Stomach (tissue), 4 donors: ENCODE results near the gene PITRM1.

Experiments used
- CTCF ChIP-seq, 7 experiments: fragments of 450-650 bp in 4 of 7; fragments of 200-600 bp in 3 of 7; sonication (generic) in 3 of 7; IDR thresholded peaks; one replicate each; pipeline ENCODE4 v1.5.1; 2016 to 2019; ENCODE audit warnings: antibody characterized with exemption in 7 of 7, control low read depth in 2 of 7, mild to moderate bottlenecking in 1 of 7
- EP300 ChIP-seq: sonication (generic); formaldehyde crosslinking; IDR thresholded peaks from one replicate; pipeline ENCODE4 v1.6.1; 2017; ENCODE audit warnings: antibody characterized with exemption
- POLR2A ChIP-seq, 4 donors: fragments of 450-650 bp; IDR thresholded peaks; one replicate each; pipeline ENCODE4 v1.6.1; 2016; ENCODE audit warnings: antibody characterized with exemption in 4 of 4, control low read depth in 2 of 4, mild to moderate bottlenecking in 1 of 4, moderate library complexity in 1 of 4

- TF ChIP-seq POLR2A (IDR thresholded peaks at IDR 0.05): no peak
- TF ChIP-seq CTCF (IDR thresholded peaks at IDR 0.05): no peak
- no peak for TF ChIP-seq EP300
These were observed 69.7 kb downstream of the PITRM1 start for GRCh38 chr10:3102720-3103427.
